ENCODE results near the gene OR2T2.
"Not testable (repeated sequence)": the region's sequence is repeated elsewhere in the genome, so short reads cannot be mapped to it uniquely, and the experiment has no call there.

DNA sequence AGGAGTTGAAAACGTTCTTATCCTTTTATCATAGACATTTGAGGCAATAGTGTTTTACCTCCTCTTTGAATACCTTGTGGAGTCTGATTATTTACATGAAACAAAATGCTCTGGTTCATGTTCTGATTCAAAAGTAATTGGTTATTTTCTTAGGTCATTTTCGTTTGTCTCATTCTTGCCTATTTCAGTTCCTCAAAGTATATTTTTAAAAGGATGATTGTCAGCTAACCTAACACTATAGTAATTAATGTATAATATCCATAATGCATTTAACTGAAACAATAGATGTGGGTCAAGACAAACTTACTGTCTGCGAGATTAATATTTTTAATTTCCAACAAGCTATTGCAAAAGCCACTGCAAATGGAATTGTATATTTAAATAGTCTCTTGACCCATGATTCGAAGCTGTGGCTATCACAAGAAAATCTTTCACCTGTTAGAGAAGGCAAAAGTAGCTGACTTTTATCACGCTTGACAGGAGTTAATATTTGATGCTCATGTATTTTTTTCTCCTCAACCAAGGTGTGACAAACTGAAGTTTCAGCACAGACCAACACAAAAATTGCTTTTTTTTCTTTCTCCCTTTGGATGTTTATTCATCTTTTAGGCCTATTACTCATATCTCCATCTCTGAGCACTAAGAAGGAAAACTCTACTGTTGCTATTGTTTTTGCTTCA, 5.2 kb downstream of the OR2T2 start:
- TF ChIP-seq EZH2 (IDR thresholded peaks at IDR 0.05; ENCODE audit: borderline replicate concordance, low read length): not testable (repeated sequence)
- TF ChIP-seq, protein P1, sequence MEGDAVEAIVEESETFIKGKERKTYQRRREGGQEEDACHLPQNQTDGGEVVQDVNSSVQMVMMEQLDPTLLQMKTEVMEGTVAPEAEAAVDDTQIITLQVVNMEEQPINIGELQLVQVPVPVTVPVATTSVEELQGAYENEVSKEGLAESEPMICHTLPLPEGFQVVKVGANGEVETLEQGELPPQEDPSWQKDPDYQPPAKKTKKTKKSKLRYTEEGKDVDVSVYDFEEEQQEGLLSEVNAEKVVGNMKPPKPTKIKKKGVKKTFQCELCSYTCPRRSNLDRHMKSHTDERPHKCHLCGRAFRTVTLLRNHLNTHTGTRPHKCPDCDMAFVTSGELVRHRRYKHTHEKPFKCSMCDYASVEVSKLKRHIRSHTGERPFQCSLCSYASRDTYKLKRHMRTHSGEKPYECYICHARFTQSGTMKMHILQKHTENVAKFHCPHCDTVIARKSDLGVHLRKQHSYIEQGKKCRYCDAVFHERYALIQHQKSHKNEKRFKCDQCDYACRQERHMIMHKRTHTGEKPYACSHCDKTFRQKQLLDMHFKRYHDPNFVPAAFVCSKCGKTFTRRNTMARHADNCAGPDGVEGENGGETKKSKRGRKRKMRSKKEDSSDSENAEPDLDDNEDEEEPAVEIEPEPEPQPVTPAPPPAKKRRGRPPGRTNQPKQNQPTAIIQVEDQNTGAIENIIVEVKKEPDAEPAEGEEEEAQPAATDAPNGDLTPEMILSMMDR (IDR thresholded peaks at IDR 0.05; ENCODE audit: low read length): not testable (repeated sequence)
